HepG2 (cell line): ENCODE measurements around the gene USP35. TPM values are rescaled to one million over a fixed set of nuclear protein-coding genes. Genes with fewer than 3 reads are reported as not detected.

ENCODE experiments used
- ATF7-NPFF ChIP-seq: sonication (generic); formaldehyde crosslinking; IDR thresholded peaks from 2 replicates; pipeline ENCODE4 v1.8.1; 2023; ENCODE audit warnings: mild to moderate bottlenecking, low read depth, missing genetic modification reagents, moderate library complexity
- BRCA1 ChIP-seq: sonication (generic); formaldehyde crosslinking; IDR thresholded peaks from 2 replicates; pipeline ENCODE4 v1.4.0; 2020; ENCODE audit warnings: missing genetic modification reagents
- CBFB ChIP-seq: sonication (generic); formaldehyde crosslinking; IDR thresholded peaks from 2 replicates; pipeline ENCODE4 v1.4.0; 2020; ENCODE audit warnings: missing genetic modification reagents
- CC2D1A ChIP-seq: sonication (generic); formaldehyde crosslinking; IDR thresholded peaks from 2 replicates; pipeline ENCODE4 v1.8.1; 2023; ENCODE audit warnings: mild to moderate bottlenecking, missing genetic modification reagents
- CREM ChIP-seq, 2 experiments: sonication (generic) in 1 of 2; formaldehyde crosslinking in 1 of 2; IDR thresholded peaks; 2 replicates each; pipeline versions ENCODE4 v1.4.0 to v1.6.1; 2016 to 2020; ENCODE audit warnings: antibody characterized with exemption in 1 of 2, mild to moderate bottlenecking in 1 of 2, missing genetic modification reagents in 1 of 2
- CSRNP2 ChIP-seq: sonication (generic); formaldehyde crosslinking; conservative IDR thresholded peaks from 2 replicates; pipeline ENCODE4 v1.8.0; 2022; ENCODE audit warnings: low read depth, missing genetic modification reagents
- HIVEP1 ChIP-seq: sonication (generic); formaldehyde crosslinking; IDR thresholded peaks from 2 replicates; pipeline ENCODE4 v1.4.0; 2020; ENCODE audit warnings: mild to moderate bottlenecking, missing genetic modification reagents
- KDM5B ChIP-seq: sonication (generic); formaldehyde crosslinking; IDR thresholded peaks from 2 replicates; pipeline ENCODE4 v1.4.0; 2020; ENCODE audit warnings: missing genetic modification reagents, mild to moderate bottlenecking, borderline replicate concordance
- MEIS2 ChIP-seq: sonication (generic); formaldehyde crosslinking; IDR thresholded peaks from 2 replicates; pipeline ENCODE4 v1.9.0; 2021; ENCODE audit warnings: mild to moderate bottlenecking, missing genetic modification reagents
- MXD1 ChIP-seq: sonication (generic); formaldehyde crosslinking; IDR thresholded peaks from 2 replicates; pipeline ENCODE4 v1.4.0; 2020; ENCODE audit warnings: mild to moderate bottlenecking, missing genetic modification reagents
- PCBP2 ChIP-seq: fragments of 200-400 bp; formaldehyde crosslinking; optimal IDR thresholded peaks from 2 replicates; pipeline ENCODE3; 2018; ENCODE audit warnings: low read length, low read depth; ENCODE audit not compliant: poor library complexity, severe bottlenecking
- RXRA ChIP-seq: sonication (generic); formaldehyde crosslinking; IDR thresholded peaks from 2 replicates; pipeline ENCODE4 v1.5.1; 2020; ENCODE audit warnings: missing genetic modification reagents
- ZMYM2 ChIP-seq: sonication (generic); formaldehyde crosslinking; IDR thresholded peaks from 2 replicates; pipeline ENCODE4 v1.8.0; 2022; ENCODE audit warnings: mild to moderate bottlenecking, missing genetic modification reagents
- ZNF12 ChIP-seq: sonication (generic); formaldehyde crosslinking; IDR thresholded peaks from 2 replicates; pipeline ENCODE4 v1.5.0; 2020; ENCODE audit warnings: missing genetic modification reagents
- ZNF672 ChIP-seq: sonication (generic); formaldehyde crosslinking; IDR thresholded peaks from 2 replicates; pipeline ENCODE4 v1.8.1; 2022; ENCODE audit warnings: missing genetic modification reagents
- polyA plus RNA-seq, 8 experiments: library from polyadenylated mRNA; depleted of rRNA in 3 of 8; stranded (reverse) in 7 of 8; unstranded in 1 of 8; fragments of >200 nt; fragmentation: Illumina TruSeq in 4 of 8; extraction: Trizol in 4 of 8; gene quantifications; 2 replicates each; pipeline versions ENCODE4 v1.2.1 to v1.2.3, GENCODE V29; 2011 to 2016; ENCODE audit warnings: low read depth in 4 of 8, missing spikeins in 1 of 8, mixed read lengths in 1 of 8; ENCODE audit not compliant: insufficient read depth in 1 of 8
- total RNA-seq, 5 experiments: library from RNA; depleted of rRNA; stranded (reverse); fragments of >200 nt; fragmentation: Illumina TruSeq; extraction: Trizol; gene quantifications; 2 replicates each; pipeline ENCODE4 v1.2.3, GENCODE V29; 2016; ENCODE audit warnings: low read depth in 1 of 5
- TF ChIP-seq, protein P1 (sequence below): sonication (generic); formaldehyde crosslinking; IDR thresholded peaks from 2 replicates; pipeline ENCODE4 v1.4.0; 2020; ENCODE audit warnings: mild to moderate bottlenecking, missing genetic modification reagents
- TF ChIP-seq, protein P2 (sequence below): sonication (generic); formaldehyde crosslinking; conservative IDR thresholded peaks from 2 replicates; pipeline ENCODE4 v1.4.0; 2020; ENCODE audit warnings: mild to moderate bottlenecking, missing genetic modification reagents, moderate library complexity

USP35 gene
- total and polyA plus RNA-seq, 2 of the 13 experiments (the other 11 are each of a cell fraction or from before 2014, with no cell fraction given) = 4.6 to 7.7 TPM

GRCh38 chr11:78139422-78140391 is 49.0 kb upstream of the USP35 start, which contains the start of gene ALG8 (continued):
- TF ChIP-seq ZNF12 (CRISPR knock-in tag) = no peak
- TF ChIP-seq PCBP2 = no peak
- TF ChIP-seq CSRNP2 (CRISPR knock-in tag) = 0 out of 2 replicates have a peak, but pooled peaks have one; percentile 52
- TF ChIP-seq, protein P1, sequence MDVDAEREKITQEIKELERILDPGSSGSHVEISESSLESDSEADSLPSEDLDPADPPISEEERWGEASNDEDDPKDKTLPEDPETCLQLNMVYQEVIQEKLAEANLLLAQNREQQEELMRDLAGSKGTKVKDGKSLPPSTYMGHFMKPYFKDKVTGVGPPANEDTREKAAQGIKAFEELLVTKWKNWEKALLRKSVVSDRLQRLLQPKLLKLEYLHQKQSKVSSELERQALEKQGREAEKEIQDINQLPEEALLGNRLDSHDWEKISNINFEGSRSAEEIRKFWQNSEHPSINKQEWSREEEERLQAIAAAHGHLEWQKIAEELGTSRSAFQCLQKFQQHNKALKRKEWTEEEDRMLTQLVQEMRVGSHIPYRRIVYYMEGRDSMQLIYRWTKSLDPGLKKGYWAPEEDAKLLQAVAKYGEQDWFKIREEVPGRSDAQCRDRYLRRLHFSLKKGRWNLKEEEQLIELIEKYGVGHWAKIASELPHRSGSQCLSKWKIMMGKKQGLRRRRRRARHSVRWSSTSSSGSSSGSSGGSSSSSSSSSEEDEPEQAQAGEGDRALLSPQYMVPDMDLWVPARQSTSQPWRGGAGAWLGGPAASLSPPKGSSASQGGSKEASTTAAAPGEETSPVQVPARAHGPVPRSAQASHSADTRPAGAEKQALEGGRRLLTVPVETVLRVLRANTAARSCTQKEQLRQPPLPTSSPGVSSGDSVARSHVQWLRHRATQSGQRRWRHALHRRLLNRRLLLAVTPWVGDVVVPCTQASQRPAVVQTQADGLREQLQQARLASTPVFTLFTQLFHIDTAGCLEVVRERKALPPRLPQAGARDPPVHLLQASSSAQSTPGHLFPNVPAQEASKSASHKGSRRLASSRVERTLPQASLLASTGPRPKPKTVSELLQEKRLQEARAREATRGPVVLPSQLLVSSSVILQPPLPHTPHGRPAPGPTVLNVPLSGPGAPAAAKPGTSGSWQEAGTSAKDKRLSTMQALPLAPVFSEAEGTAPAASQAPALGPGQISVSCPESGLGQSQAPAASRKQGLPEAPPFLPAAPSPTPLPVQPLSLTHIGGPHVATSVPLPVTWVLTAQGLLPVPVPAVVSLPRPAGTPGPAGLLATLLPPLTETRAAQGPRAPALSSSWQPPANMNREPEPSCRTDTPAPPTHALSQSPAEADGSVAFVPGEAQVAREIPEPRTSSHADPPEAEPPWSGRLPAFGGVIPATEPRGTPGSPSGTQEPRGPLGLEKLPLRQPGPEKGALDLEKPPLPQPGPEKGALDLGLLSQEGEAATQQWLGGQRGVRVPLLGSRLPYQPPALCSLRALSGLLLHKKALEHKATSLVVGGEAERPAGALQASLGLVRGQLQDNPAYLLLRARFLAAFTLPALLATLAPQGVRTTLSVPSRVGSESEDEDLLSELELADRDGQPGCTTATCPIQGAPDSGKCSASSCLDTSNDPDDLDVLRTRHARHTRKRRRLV (CRISPR knock-in tag) = no peak
- peak; percentile 89; the same call in 1 of the 2 replicates for TF ChIP-seq KDM5B (CRISPR knock-in tag)
- TF ChIP-seq ATF7-NPFF (CRISPR knock-in tag) = peak; percentile 86
- TF ChIP-seq HIVEP1 (CRISPR knock-in tag) = peak; percentile 73
- TF ChIP-seq CC2D1A = peak; percentile 87; the same call in 1 of the 2 replicates
- TF ChIP-seq BRCA1 (CRISPR knock-in tag) = 0 out of 2 replicates have a peak, but pooled peaks have one; percentile 56
- TF ChIP-seq CREM (IDR thresholded peaks at IDR 0.05) = peak; percentile 73
- TF ChIP-seq CREM (CRISPR knock-in tag; IDR thresholded peaks at IDR 0.05) = no peak
- TF ChIP-seq, protein P2, sequence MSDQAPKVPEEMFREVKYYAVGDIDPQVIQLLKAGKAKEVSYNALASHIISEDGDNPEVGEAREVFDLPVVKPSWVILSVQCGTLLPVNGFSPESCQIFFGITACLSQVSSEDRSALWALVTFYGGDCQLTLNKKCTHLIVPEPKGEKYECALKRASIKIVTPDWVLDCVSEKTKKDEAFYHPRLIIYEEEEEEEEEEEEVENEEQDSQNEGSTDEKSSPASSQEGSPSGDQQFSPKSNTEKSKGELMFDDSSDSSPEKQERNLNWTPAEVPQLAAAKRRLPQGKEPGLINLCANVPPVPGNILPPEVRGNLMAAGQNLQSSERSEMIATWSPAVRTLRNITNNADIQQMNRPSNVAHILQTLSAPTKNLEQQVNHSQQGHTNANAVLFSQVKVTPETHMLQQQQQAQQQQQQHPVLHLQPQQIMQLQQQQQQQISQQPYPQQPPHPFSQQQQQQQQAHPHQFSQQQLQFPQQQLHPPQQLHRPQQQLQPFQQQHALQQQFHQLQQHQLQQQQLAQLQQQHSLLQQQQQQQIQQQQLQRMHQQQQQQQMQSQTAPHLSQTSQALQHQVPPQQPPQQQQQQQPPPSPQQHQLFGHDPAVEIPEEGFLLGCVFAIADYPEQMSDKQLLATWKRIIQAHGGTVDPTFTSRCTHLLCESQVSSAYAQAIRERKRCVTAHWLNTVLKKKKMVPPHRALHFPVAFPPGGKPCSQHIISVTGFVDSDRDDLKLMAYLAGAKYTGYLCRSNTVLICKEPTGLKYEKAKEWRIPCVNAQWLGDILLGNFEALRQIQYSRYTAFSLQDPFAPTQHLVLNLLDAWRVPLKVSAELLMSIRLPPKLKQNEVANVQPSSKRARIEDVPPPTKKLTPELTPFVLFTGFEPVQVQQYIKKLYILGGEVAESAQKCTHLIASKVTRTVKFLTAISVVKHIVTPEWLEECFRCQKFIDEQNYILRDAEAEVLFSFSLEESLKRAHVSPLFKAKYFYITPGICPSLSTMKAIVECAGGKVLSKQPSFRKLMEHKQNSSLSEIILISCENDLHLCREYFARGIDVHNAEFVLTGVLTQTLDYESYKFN = peak; percentile 60
- no peak for TF ChIP-seq ZMYM2 (CRISPR knock-in tag)
- TF ChIP-seq MXD1 = peak; percentile 98; the same call in 1 of the 2 replicates
- TF ChIP-seq ZNF672 (CRISPR knock-in tag) = peak; percentile 87; the same call in 1 of the 2 replicates
- peak; percentile 86; the same call in 1 of the 2 replicates for TF ChIP-seq RXRA (CRISPR knock-in tag)
- peak; percentile 64; the same call in 1 of the 2 replicates for TF ChIP-seq MEIS2 (CRISPR knock-in tag)
- TF ChIP-seq CBFB = peak; percentile 74
